Activated T-cell treated with anti-CD3 and anti-CD28 coated beads, Interleukin-2, amount 50 U/mL, for 48 hours (primary cell): ENCODE measurements around the gene RNASE12.
A peak's percentile ranks its signal among the peaks of the same experiment; 100 is the strongest.
"Not testable (repeated sequence)": the region's sequence is repeated elsewhere in the genome, so short reads cannot be mapped to it uniquely, and the experiment has no call there.

ENCODE experiments used
- DNase-seq, 2 experiments: peaks; one replicate each; pipeline ENCODE4 v3.0.0-alpha.2; 2020

RNASE12 gene

GRCh38 chr14:20591235-20591634 is at the start of gene RNASE12:
TSS of gene RNASE12 (minus strand) at chr14:20591376. CDS start at chr14:20590723, 653 bp downstream.
- no peak for DNase-seq

- peak; percentile 85 for DNase-seq
These were observed 41.9 kb upstream of the RNASE12 start for GRCh38 chr14:20632831-20633691.

- DNase-seq: peak in 1 of 2 experiments; percentile 72
These were observed 41.3 kb upstream of the RNASE12 start for GRCh38 chr14:20632448-20632830.

GRCh38 chr14:20631880-20632389 is 40.8 kb upstream of the RNASE12 start:
- peak in 1 of 2 experiments; percentile 42 for DNase-seq

GRCh38 chr14:20631023-20631879 is 40.1 kb upstream of the RNASE12 start:
- DNase-seq: peak; percentile 73 to 74

- DNase-seq: peak; percentile 67 to 68
These were observed 39.3 kb upstream of the RNASE12 start for GRCh38 chr14:20630340-20631022.

- no peak for DNase-seq
These were observed 37.1 kb upstream of the RNASE12 start for GRCh38 chr14:20628063-20628854.

GRCh38 chr14:20627346-20628027 is 36.3 kb upstream of the RNASE12 start:
- no peak for DNase-seq

- peak in 1 of 2 experiments; percentile 38 for DNase-seq
These were observed 35.1 kb upstream of the RNASE12 start for GRCh38 chr14:20626274-20626673.

- DNase-seq: peak; percentile 62 to 65
These were observed 33.4 kb upstream of the RNASE12 start for GRCh38 chr14:20624495-20625070.

- peak; percentile 52 to 54 for DNase-seq
These were observed 32.6 kb upstream of the RNASE12 start for GRCh38 chr14:20623798-20624197.

GRCh38 chr14:20622816-20623291 is 31.7 kb upstream of the RNASE12 start:
- DNase-seq: no peak

GRCh38 chr14:20620798-20621478 is 29.8 kb upstream of the RNASE12 start:
- no peak for DNase-seq

- not testable (repeated sequence) for DNase-seq
These were observed 28.5 kb upstream of the RNASE12 start for GRCh38 chr14:20619688-20620087.

- DNase-seq: no peak
These were observed 27.1 kb upstream of the RNASE12 start for GRCh38 chr14:20618271-20618749.

- no peak for DNase-seq
These were observed 26.2 kb upstream of the RNASE12 start for GRCh38 chr14:20617138-20618003.

GRCh38 chr14:20615996-20616395 is 24.8 kb upstream of the RNASE12 start:
- no peak for DNase-seq

- DNase-seq: no peak
These were observed 23.1 kb upstream of the RNASE12 start for GRCh38 chr14:20614038-20614840.
